ENCODE measurements around the gene GNG14. TPM values are rescaled to one million over a fixed set of nuclear protein-coding genes. Genes with fewer than 3 reads are reported as not detected.
"Not testable (repeated sequence)": the region's sequence is repeated elsewhere in the genome, so short reads cannot be mapped to it uniquely, and the experiment has no call there.

GNG14 gene
- total RNA-seq, 1 donor from 2014 or later = not detected

GRCh38 chr19:12694641-12695040 is 6.8 kb downstream of the GNG14 start:
- DNase-seq (no peak), ATAC-seq (no peak)
- intact Hi-C loops (cut with micrococcal nuclease) = no loop called here

- ATAC-seq = no peak
- DNase-seq = no peak
- intact Hi-C loops (cut with micrococcal nuclease) = no loop called here
These were observed 7.3 kb downstream of the GNG14 start for GRCh38 chr19:12695096-12695495.

- ATAC-seq (no peak), DNase-seq (no peak)
- intact Hi-C loops (cut with micrococcal nuclease) = no loop called here
These were observed 7.7 kb downstream of the GNG14 start for GRCh38 chr19:12695514-12695913.

GRCh38 chr19:12695997-12696365 is 8.2 kb downstream of the GNG14 start:
- intact Hi-C loops (cut with micrococcal nuclease) = no loop called here
- DNase-seq = no peak
- peak; percentile 7 for ATAC-seq

- DNase-seq (peak; percentile 98), ATAC-seq (peak; percentile 93)
- intact Hi-C loops (cut with micrococcal nuclease) = no loop called here
These were observed 8.9 kb downstream of the GNG14 start, which contains the start of gene FBXW9 for GRCh38 chr19:12696366-12697335. FBXW9 (minus strand) TSS chr19:12696631; CDS start chr19:12696581, 50 bp downstream.

GRCh38 chr19:12697425-12697824 is 9.6 kb downstream of the GNG14 start:
- ATAC-seq; intact Hi-C loops (cut with micrococcal nuclease); DNase-seq: not testable (repeated sequence)

GRCh38 chr19:12698138-12698537 is 10.3 kb downstream of the GNG14 start:
- DNase-seq = no peak
- no peak for ATAC-seq
- intact Hi-C loops (cut with micrococcal nuclease) = no loop called here

GRCh38 chr19:12701596-12702282 is 13.9 kb downstream of the GNG14 start:
- DNase-seq (no peak), ATAC-seq (no peak)
- intact Hi-C loops (cut with micrococcal nuclease) = no loop called here

GRCh38 chr19:12703046-12703445 is 15.2 kb downstream of the GNG14 start:
- intact Hi-C loops (cut with micrococcal nuclease) = no loop called here
- ATAC-seq (no peak), DNase-seq (no peak)

- intact Hi-C loops (cut with micrococcal nuclease) = no loop called here
- DNase-seq (no peak), ATAC-seq (no peak)
These were observed 17.4 kb downstream of the GNG14 start for GRCh38 chr19:12705169-12705568.

GRCh38 chr19:12705654-12706331 is 18.0 kb downstream of the GNG14 start:
- DNase-seq (no peak), ATAC-seq (no peak)
- intact Hi-C loops (cut with micrococcal nuclease) = no loop called here

- no peak for DNase-seq
- no peak for ATAC-seq
- intact Hi-C loops (cut with micrococcal nuclease) = no loop called here
These were observed 18.5 kb downstream of the GNG14 start for GRCh38 chr19:12706332-12706718.

- DNase-seq = no peak
- intact Hi-C loops (cut with micrococcal nuclease) = no loop called here
- ATAC-seq = no peak
These were observed 20.8 kb downstream of the GNG14 start for GRCh38 chr19:12708641-12709040.

- ATAC-seq (no peak), DNase-seq (no peak)
- intact Hi-C loops (cut with micrococcal nuclease) = no loop called here
These were observed 23.4 kb downstream of the GNG14 start for GRCh38 chr19:12711187-12711586.

GRCh38 chr19:12712077-12712476 is 24.3 kb downstream of the GNG14 start:
- intact Hi-C loops (cut with micrococcal nuclease); ATAC-seq; DNase-seq: not testable (repeated sequence)

- intact Hi-C loops (cut with micrococcal nuclease); DNase-seq; ATAC-seq: not testable (repeated sequence)
These were observed 25.5 kb downstream of the GNG14 start for GRCh38 chr19:12713304-12713703.

GRCh38 chr19:12715102-12715501 is 27.3 kb downstream of the GNG14 start:
- ATAC-seq = no peak
- intact Hi-C loops (cut with micrococcal nuclease) = no loop called here

GRCh38 chr19:12715929-12716328 is 28.1 kb downstream of the GNG14 start:
- DNase-seq (no peak), ATAC-seq (no peak)
- intact Hi-C loops (cut with micrococcal nuclease) = no loop called here

More at GRCh38 chr19:12715102-12715501, 27.3 kb downstream of the GNG14 start:
- no peak for DNase-seq

- DNase-seq (no peak), ATAC-seq (no peak)
- intact Hi-C loops (cut with micrococcal nuclease) = no loop called here
These were observed 32.5 kb downstream of the GNG14 start for GRCh38 chr19:12720296-12720695.
